Skin of body (tissue), 2 donors: Measurements from ENCODE around the gene KRTAP10-10. TPM values are rescaled to one million over a fixed set of nuclear protein-coding genes. Genes with fewer than 3 reads are reported as not detected.
"Not testable (repeated sequence)": the region's sequence is repeated elsewhere in the genome, so short reads cannot be mapped to it uniquely, and the experiment has no call there.

Experiments
- DNase-seq: peaks from one replicate; lab custom pipeline; 2025; lab: John Stamatoyannopoulos, UW
- total RNA-seq: library from RNA; depleted of rRNA; stranded (reverse); fragments of >200 nt; gene quantifications from one replicate; pipeline ENCODE4 v1.2.3, GENCODE V29; 2014

KRTAP10-10 gene
- 0.49 TPM for total RNA-seq

DNA sequence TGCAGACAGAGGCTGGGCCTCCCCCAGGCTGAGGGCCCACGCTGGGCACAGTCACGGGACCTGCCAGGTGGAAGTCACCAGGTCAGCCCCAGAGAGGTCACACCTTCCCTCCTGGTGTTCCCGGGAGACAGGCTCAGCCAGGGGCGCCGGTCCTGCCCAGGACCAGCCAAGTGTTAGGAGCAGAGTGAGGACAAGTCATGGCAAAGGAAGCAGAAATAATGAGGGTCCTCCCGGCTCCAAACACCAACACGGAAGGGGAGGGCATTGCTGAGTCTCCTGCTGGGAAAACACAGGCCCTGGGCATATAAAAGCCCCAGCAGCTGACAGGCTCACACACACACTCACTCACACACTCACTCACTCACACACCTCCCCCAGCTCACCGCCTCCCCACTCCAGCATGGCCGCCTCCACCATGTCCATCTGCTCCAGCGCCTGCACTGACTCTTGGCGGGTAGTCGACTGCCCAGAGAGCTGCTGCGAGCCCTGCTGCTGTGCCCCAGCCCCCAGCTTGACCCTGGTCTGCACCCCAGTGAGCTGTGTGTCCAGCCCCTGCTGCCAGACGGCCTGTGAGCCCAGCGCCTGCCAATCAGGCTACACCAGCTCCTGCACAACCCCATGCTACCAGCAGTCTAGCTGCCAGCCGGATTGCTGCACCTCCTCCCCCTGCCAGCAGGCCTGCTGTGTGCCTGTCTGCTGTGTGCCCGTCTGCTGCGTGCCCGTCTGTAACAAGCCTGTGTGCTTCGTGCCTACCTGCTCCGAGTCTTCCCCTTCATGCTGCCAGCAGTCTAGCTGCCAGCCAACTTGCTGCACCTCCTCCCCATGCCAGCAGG, at the start of gene KRTAP10-10:
KRTAP10-10 (plus strand) TSS at position 339 of the 833 bp plus-strand sequence; CDS start at position 401, 62 bp downstream.
- DNase-seq, result no peak

DNA sequence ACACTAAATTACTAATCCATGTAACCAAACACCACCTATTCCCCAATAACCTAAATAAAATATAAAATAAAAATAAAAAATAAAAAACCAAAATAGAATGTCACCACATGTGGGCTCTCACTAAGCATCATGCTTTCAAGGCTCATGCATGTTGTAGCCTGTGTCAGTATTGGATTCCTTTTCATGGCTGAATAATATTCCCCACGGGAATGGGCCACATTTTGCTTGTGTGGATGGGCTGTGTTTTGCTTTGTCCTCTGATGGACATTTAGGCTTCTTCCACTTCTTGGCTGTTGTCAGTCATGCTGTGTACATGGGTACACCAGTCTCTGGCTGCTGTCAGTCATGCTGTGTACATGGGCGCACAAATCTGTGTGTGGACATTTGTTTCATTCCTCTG, 48.1 kb upstream of the KRTAP10-10 start:
- DNase-seq, result no peak

- DNase-seq, result no peak
Measured at GRCh38 chr21:44589586-44590305, 47.4 kb upstream of the KRTAP10-10 start.

GRCh38 chr21:44590311-44590721, 46.8 kb upstream of the KRTAP10-10 start:
- DNase-seq, result no peak

- DNase-seq, result not testable (repeated sequence)
Measured at GRCh38 chr21:44590897-44591800, 46.0 kb upstream of the KRTAP10-10 start.

GRCh38 chr21:44591801-44592130, 45.4 kb upstream of the KRTAP10-10 start:
- DNase-seq, result not testable (repeated sequence)

DNA sequence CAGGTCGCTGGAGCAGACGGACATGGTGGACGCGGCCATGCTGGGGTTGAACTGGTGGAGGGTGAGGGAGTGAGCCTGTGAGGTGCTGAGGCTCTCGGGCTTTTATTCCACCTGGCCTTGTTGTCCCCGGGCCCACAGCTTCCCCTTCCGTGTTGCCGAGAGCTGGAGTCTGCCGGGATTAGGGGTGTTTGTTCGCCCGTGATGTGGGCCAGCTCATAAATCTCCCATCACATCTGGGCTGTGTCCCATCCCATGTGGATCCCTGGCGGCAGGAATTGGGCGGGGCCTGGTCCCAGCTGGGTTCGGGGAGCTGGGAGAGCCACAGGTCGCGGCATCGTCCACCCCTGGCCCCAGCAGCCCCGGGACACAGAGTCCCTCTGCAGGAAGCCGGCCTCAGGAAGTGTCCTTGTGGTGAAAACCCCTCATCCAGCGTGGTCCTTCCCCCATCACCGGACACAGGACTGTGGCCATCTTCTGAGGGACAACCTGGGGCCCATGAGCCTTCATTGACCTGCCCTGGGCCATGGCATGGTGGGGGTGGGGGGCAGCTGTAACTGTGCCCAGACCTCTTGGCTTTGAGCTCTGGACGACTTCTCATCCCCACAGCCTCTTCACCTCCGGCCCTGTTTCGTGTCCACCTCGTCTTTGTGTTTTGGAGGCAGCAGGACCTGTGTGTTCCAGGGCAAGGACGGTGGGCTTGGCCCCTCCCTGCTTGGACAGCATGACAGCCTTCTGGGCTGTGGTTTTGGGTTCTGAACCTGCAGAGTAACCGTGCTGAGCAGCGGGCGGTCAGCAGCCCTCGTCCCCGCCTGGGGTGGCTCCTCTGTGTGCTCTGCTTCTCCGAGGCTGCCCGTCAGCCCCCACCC, 44.5 kb upstream of the KRTAP10-10 start, which contains the start of gene KRTAP10-6:
KRTAP10-6 (minus strand) TSS at position 60 of the 866 bp plus-strand sequence; CDS start at position 39, 21 bp downstream.
- no peak for DNase-seq

DNA sequence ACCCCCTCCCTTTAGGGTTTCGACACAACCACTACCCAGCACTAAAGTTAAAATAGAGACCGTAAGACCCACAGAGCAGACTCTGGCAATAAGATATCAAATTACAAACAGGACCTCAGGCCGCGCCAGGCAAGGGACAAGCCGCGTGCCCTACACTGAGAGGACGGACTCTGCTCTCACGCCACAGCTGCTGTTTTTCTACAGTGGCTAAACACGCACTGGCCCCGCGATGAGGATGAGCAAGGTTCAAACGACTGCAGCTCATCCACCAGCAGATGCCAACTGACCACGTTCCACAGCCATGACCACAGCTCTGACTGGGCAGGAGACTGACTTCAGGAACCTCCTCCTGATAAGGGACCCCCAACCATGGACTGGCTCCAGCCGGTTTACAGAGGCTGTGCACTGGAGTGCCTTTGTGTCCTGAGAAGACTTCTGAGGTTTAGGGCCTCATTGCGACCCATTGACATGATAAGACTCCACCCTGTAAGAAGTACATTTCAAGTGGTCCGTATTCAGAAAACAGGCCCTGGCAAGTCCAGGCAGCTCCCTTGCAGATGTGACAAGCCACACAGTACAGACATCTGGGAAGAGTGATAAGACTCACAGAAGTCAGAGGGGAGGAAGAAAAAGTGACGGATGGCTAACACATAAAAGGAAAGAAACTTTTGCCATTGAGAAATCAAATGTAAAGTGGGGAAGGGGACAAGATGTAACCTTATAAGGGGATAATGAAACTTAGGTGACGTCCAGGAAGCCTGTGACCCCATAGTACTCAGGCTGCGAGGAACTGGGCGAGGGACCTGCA, 43.4 kb upstream of the KRTAP10-10 start:
- DNase-seq, result no peak

GRCh38 chr21:44594406-44594916, 42.7 kb upstream of the KRTAP10-10 start:
- DNase-seq, result no peak

DNA sequence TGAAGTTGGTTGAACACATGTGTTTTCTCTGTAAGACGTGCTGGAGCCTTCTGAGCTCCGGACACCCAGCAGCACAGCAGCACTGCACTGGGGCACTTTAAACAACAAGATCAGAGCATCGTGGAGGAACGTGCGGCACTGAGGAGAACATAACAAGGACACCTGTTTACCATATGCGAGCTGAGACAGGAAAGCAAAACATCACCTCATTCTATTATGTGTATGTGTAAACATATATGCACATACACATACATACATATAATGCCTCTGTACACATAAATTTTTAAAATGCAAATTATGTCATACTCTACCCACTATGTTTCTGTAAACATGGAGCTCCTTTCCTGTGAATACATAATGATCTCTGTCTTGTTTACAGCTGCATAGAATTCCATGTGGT, 41.6 kb upstream of the KRTAP10-10 start:
- DNase-seq, result no peak

DNA sequence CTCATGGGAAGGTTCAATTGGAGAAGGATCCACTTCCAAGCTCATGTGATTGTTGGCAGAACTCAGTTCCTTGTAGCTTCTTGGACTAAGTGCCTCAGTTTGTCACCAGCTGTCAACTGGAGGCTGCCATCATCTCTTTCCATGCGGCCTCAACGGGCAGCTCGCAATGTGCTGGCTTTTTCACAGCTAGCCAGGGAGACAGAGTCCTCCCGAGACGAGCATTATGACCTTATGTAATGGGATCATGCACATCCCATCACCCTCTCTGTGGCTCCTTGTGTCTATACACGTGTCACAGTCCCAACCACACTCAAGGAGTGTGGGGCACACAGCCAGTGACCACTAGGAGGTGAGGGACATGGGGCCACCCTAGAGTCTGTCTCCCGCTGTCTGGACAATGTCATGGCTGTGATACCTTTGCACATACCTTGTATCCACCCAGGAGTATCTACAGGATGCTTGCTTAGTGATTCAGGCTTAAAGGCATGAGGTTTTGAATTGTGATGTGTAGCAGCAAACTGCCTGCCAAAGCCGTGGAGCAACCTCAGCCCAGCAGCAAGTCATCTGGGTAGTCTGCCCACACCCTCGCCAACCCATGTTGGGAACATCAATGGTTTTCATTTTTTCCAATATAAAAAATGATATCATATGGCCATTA, 41.0 kb upstream of the KRTAP10-10 start:
- no peak for DNase-seq

GRCh38 chr21:44598061-44598460, 39.1 kb upstream of the KRTAP10-10 start:
- no peak for DNase-seq

GRCh38 chr21:44599264-44600029, 37.7 kb upstream of the KRTAP10-10 start:
- DNase-seq, result no peak

GRCh38 chr21:44600118-44600978, 36.8 kb upstream of the KRTAP10-10 start, which contains the start of gene KRTAP10-7:
TSS of gene KRTAP10-7 (plus strand) at chr21:44600597. CDS start at chr21:44600622, 25 bp downstream.
- not testable (repeated sequence) for DNase-seq

DNA sequence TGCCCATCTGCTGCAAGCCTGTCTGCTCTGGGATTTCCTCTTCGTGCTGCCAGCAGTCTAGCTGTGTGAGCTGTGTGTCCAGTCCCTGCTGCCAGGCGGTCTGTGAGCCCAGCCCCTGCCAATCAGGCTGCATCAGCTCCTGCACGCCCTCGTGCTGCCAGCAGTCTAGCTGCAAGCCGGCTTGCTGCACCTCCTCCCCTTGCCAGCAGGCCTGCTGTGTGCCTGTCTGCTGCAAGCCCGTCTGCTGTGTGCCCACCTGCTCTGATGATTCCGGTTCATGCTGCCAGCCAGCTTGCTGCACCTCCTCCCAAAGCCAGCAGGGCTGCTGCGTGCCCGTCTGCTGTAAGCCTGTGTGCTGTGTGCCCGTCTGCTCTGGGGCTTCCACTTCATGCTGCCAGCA, 36.1 kb upstream of the KRTAP10-10 start:
- not testable (repeated sequence) for DNase-seq

GRCh38 chr21:44601596-44602462, 35.3 kb upstream of the KRTAP10-10 start:
- DNase-seq, result no peak
